ENCODE measurements around the gene TGIF2.

GRCh38 chr20:36629719-36630681, 56.6 kb downstream of the TGIF2 start:
- TF ChIP-seq CTCF (IDR thresholded peaks at IDR 0.05; ENCODE audit: low read depth, low read length): no peak
- no peak for TF ChIP-seq EZH2phosphoT487 (IDR thresholded peaks at IDR 0.05; ENCODE audit: low read depth)
